H54 (cell line): ENCODE results near the gene CNTNAP4.

Experiments
- DNase-seq: peaks from one replicate; pipeline ENCODE4 v3.0.0; 2011; ENCODE audit warnings: low spot score, mixed read lengths; ENCODE audit not compliant: insufficient read length
- FAIRE-seq: peaks from 3 replicates; lab custom pipeline; 2011; peaks lifted over from hg19 to GRCh38; lab: Jason Lieb, UNC
- POLR2A ChIP-seq: IDR thresholded peaks from 2 replicates; pipeline ENCODE4 v1.6.1; 2011; ENCODE audit warnings: low read depth, mild to moderate bottlenecking, low read length

The CNTNAP4 gene

GRCh38 chr16:76459111-76459510 is 181.9 kb downstream of the CNTNAP4 start:
- FAIRE-seq, result no peak
- DNase-seq, result no peak
- no peak for TF ChIP-seq POLR2A

GRCh38 chr16:76461836-76462235 is 184.6 kb downstream of the CNTNAP4 start:
- no peak for TF ChIP-seq POLR2A
- FAIRE-seq, result no peak
- DNase-seq, result no peak

- no peak for TF ChIP-seq POLR2A
These were observed 187.9 kb downstream of the CNTNAP4 start for GRCh38 chr16:76464955-76465620.

DNA sequence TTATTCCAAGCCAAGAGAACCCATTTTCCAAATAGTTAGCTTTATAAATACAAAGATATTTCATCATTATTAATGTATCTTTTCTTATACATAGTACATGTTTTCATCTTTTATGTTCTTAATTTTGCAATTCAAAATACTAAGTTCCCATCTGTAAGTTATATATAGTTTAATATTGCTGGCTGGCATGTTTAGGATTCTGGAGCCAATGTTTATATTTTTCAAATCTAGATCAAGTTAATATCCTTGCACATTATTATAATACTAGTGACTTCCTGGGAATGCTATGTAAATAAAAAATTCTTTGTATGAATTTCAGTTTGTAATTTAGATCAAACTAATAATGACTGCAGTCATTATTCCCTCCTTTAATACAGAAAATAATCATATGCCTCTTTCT is 189.7 kb downstream of the CNTNAP4 start:
- no peak for FAIRE-seq

More at GRCh38 chr16:76464955-76465620, 187.9 kb downstream of the CNTNAP4 start:
- FAIRE-seq, result no peak
- DNase-seq, result no peak

DNA sequence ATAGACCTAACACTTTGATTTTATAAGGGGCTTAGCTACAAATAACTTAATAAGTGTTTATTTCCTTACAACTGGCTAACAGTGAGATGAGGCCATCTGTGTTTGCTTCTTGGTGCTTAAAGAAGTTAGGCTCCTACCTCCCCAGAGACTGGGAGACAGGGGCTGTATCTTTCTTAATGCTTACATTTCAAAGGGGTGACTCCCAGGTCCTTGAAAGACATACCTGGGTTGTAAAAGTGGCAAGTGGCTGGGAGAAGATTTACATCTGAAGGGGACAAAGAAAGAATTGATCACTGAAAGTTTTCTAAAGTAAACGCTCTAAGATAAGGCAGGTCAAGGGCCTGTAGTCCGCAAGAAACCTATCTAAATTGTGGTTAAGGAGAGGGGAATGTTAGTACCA is 196.8 kb downstream of the CNTNAP4 start:
- no peak for TF ChIP-seq POLR2A
- FAIRE-seq (no peak), DNase-seq (no peak)

More for the DNA sequence above, 189.7 kb downstream of the CNTNAP4 start:
- TF ChIP-seq POLR2A, result no peak
- no peak for DNase-seq

DNA sequence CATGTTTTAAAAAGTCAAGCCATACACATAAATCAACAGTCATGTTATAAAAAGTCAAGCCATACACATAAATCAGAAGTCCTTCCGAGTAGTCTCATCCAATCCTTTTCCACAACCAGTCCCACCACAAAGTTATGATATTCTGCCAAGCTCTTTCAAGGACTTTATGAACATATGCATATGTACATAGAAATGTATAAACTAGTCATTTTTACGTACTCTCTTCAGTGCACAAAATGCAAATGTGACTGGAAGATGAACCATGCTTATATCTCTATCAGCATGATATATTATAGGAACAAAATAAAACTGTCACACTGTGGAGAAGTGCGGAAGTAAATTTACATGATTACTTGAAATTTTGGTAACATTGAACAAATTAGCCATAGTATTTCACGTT is 200.9 kb downstream of the CNTNAP4 start:
- no peak for TF ChIP-seq POLR2A
- no peak for DNase-seq
- FAIRE-seq, result no peak

DNA sequence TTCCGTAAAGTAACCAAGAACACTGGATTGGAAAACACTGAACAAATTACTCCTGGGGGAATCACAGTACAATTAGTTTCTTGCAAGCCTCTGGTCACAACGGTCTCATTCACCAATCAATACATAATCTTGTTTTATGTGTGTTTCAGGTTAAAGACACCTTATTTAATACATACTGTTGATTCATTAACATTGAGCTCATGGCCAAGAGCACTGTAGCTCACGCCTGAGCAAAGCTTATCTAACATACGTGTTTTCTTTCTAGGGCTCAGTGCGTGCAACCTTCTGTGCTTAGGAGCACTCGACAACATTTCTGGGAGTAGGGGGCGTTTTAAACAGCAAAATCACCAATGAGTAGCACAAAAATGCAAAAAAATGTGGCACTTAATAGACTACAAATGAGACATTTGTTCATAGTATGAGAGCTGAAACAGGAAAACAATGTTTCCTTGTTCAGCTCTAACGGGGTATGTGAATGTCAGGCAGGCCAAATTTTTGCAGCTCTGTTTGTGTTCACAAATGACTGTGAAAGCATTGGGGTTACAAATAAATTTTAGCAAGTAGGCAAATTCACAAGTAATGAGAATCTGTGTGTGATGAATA is 206.2 kb downstream of the CNTNAP4 start:
- no peak for DNase-seq
- no peak for TF ChIP-seq POLR2A
- no peak for FAIRE-seq

- DNase-seq, result no peak
- TF ChIP-seq POLR2A, result no peak
- no peak for FAIRE-seq
These were observed 206.8 kb downstream of the CNTNAP4 start for GRCh38 chr16:76484020-76484419.

DNA sequence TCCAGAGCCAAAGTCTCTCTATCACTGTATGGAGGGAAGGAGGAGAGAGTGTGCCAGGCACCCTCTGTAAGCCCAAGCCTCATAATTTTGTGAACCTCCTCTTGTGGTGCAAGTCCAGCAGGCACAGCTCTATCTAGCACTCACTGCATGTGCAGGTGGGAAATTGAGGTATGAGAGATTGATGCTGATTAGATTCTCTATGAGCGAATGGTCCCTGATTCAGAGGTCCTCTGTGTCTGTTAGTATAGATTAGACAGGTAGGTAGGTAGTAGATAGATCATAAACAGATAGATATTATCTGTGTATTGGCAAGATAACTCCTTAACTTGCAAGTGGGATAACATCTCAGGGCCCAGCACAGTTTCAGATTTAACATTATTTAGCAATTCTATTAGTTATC is 209.5 kb downstream of the CNTNAP4 start:
- DNase-seq (no peak), FAIRE-seq (no peak)
- no peak for TF ChIP-seq POLR2A

- FAIRE-seq (no peak), DNase-seq (no peak)
- TF ChIP-seq POLR2A, result no peak
These were observed 210.3 kb downstream of the CNTNAP4 start for GRCh38 chr16:76487411-76488064.

- FAIRE-seq (no peak), DNase-seq (no peak)
- TF ChIP-seq POLR2A, result no peak
These were observed 210.8 kb downstream of the CNTNAP4 start for GRCh38 chr16:76488065-76488417.

DNA sequence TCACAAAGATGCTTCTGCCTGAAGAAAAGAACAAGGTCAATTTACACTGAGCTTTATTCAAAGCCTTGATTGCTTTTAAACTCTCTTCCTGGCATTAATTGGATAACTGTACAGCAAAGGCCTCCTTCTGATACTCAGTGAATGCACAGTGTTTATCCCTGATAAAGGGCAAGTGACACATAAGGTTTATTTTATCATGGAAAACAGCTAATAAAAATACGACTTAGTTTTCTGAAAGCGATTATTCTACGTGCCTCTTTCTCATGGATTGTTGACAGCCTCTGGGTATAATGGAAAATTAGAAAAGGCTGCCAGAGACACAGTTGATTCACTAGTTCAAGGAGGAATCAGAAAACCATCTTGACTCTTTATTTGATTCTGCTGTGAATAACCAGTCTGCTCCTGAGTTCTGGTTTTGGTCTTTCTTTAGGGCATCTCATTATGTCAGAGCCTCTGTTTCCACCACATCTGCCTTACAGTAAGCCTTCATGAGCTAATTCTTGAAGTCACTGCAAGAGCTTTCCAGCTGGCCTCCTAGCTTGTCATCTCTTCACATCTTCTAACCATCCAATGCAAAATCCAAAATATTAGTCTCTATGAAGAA is 212.9 kb downstream of the CNTNAP4 start:
- no peak for DNase-seq
- no peak for TF ChIP-seq POLR2A
- no peak for FAIRE-seq

- FAIRE-seq (no peak), DNase-seq (no peak)
- no peak for TF ChIP-seq POLR2A
These were observed 222.8 kb downstream of the CNTNAP4 start for GRCh38 chr16:76500006-76500405.

- no peak for TF ChIP-seq POLR2A
- FAIRE-seq (no peak), DNase-seq (no peak)
These were observed 224.9 kb downstream of the CNTNAP4 start for GRCh38 chr16:76502063-76502462.
